Heart right ventricle (tissue), 16 donors: ENCODE results near the gene CCDC80. TPM values are rescaled to one million over a fixed set of nuclear protein-coding genes. Genes with fewer than 3 reads are reported as not detected.

Experiments used
- ATAC-seq, 8 donors: fragments of 200-7000 bp; cut with Tn5 transposase; one replicate each; pipeline ENCODE4 v1.9.1; 2020; ENCODE audit warnings: mild to moderate bottlenecking in 8 of 8, moderate library complexity in 8 of 8, moderate number of reproducible peaks in 1 of 8
- DNase-seq, 2 donors: peaks; one replicate each; pipeline ENCODE4 v3.0.0-alpha.2; 2020
- H3K27ac ChIP-seq, 10 donors: fragments of 200-600 bp; sonication (generic) in 2 of 10; one replicate each; pipeline versions ENCODE4 v1.5.0 to v1.8.0; 2020 to 2022; ENCODE audit warnings: mild to moderate bottlenecking in 3 of 10
- H3K27me3 ChIP-seq, 7 donors: fragments of 200-600 bp; one replicate each; pipeline ENCODE4 v1.8.0; 2021 to 2022; ENCODE audit warnings: mild to moderate bottlenecking in 2 of 7
- H3K36me3 ChIP-seq, 9 donors: fragments of 200-600 bp; sonication (generic) in 1 of 9; one replicate each; pipeline versions ENCODE4 v1.5.0 to v1.8.0; 2020 to 2022; ENCODE audit warnings: mild to moderate bottlenecking in 2 of 9
- H3K4me1 ChIP-seq, 9 donors: fragments of 200-600 bp; sonication (generic) in 1 of 9; one replicate each; pipeline versions ENCODE4 v1.5.0 to v1.8.0; 2020 to 2022; ENCODE audit warnings: mild to moderate bottlenecking in 4 of 9
- H3K4me3 ChIP-seq, 10 donors: fragments of 200-600 bp; sonication (generic) in 2 of 10; one replicate each; pipeline versions ENCODE4 v1.5.0 to v1.8.0; 2020 to 2022; ENCODE audit warnings: mild to moderate bottlenecking in 7 of 10, moderate library complexity in 2 of 10
- H3K9me3 ChIP-seq, 11 donors: fragments of 200-600 bp in 10 of 11; sonication (generic) in 2 of 11; one replicate each; pipeline versions ENCODE4 v1.5.0 to v1.8.0; 2013 to 2022; ENCODE audit warnings: mild to moderate bottlenecking in 2 of 11, control low read depth in 1 of 11, moderate library complexity in 1 of 11
- CTCF ChIP-seq, 9 donors: fragments of 200-600 bp; sonication (generic) in 2 of 9; IDR thresholded peaks; one replicate each; pipeline versions ENCODE4 v1.5.0 to v1.8.0; 2021 to 2022; ENCODE audit warnings: antibody characterized with exemption in 9 of 9, mild to moderate bottlenecking in 5 of 9, moderate library complexity in 1 of 9
- WGBS, 2 donors: extraction: QIAGEN DNeasy Blood & Tissue Kit; methylation state at CpG; one replicate each; pipeline ENCODE4 v1.1.7; 2013; ENCODE audit warnings: inconsistent platforms in 1 of 2; 5-methylcytosine and 5-hydroxymethylcytosine counted together
- intact Hi-C, 10 donors: fragments of 100-400 bp; cut with DNase I; formaldehyde crosslinking; loops; one replicate each; pipeline versions ENCODE4 v1.11.1 to v1.14.2; 2022
- polyA plus RNA-seq, 2 donors: library from polyadenylated mRNA; stranded (reverse); fragments of 200-250 nt; gene quantifications; one replicate each; pipeline ENCODE4 v1.2.3, GENCODE V29; 2013
- total RNA-seq, 10 donors: library from RNA; stranded (reverse); fragmentation: NEBNext Ultra II Directional in 3 of 10; extraction: Animal tissue kit (Norgen Biotek cat#: 25700) in 3 of 10; gene quantifications; one replicate each; pipeline versions ENCODE4 v1.2.1 to v1.2.4, GENCODE V29; 2021 to 2023
- donor health status: Arrhythmogenic right ventricular cardiomyopathy.
- donor health status: ischemic (EF 13 %, LVEDD 7.1; RV severe dilation, severe dysfunction).
- donor health status: healthy with polysubstance abuse.
- donor health status: DM: no; HTN: yes; CAD: no.
- donor health status: DM: no; HTN: no; CAD: no.
- donor health status: ischemic (EF 25% LVEDD 6.9; RV normal size, moderate dysfunction).
- donor health status: ischemic (EF 25% LVEDD 5.7; RV mildly dilated, moderate dysfunction).
- donor health status: healthy.
- donor health status: DM: yes; HTN: yes; CAD: no.
- donor health status: Ischemic cardiomyopathy.
- donor health status: ischemic (EF 35%, LVEDD 5.7; RV mildly dilated, moderate dysfunction).
- donor health status: nonischemic (EF 11% LVEDD 7.7; RV severe dilation, severe dysfunction).
- donor health status: DM: yes; HTN: yes; CAD: no.
- donor health status: PGD.
- donor health status: ischemic (EF 29% LVEDD 5.4; RV normal size, mild dysfunction).
- donor health status: nonischemic (EF 23%, LVEDD 6.1; RV moderate dilation, normal function).

CCDC80 gene
- total and polyA plus RNA-seq, 12 donors, result 19.8 to 223 (median 87.1) TPM

GRCh38 chr3:112629425-112629824 is 11.5 kb downstream of the CCDC80 start:
- H3K36me3 ChIP-seq, result peaks cover 0 to 19% (median 0%) of the 10 kb centered on the region in 9 donors
- no peaks in the 10 kb centered on the region for H3K27me3 ChIP-seq
- peak overlapping the region in 4 of 10 donors; percentile 2 to 42 (median 13) for H3K27ac ChIP-seq
- H3K9me3 ChIP-seq, result no peaks in the 10 kb centered on the region
- WGBS, 2 donors, result 46 to 48% methylated on average over 7 of the region's 7 CpGs
- no peak overlapping the region for H3K4me3 ChIP-seq
- intact Hi-C loops, result no loop called here
- peak; percentile 31 to 50 for DNase-seq
- ATAC-seq, result peak; percentile 69 to 91 (median 80)
- TF ChIP-seq CTCF (IDR thresholded peaks at IDR 0.05), result no peak
- H3K4me1 ChIP-seq, result peaks cover 0 to 29% (median 12%) of the 10 kb centered on the region in 9 donors

- intact Hi-C loops, result no loop called here
- TF ChIP-seq CTCF (IDR thresholded peaks at IDR 0.05), result no peak
- Histone ChIP-seq H3K4me1 (peaks cover 0 to 24% (median 11%) of the 10 kb centered on the region in 9 donors), H3K27ac (peak overlapping the region in 4 of 10 donors; percentile 7 to 61 (median 36)), H3K27me3 (no peaks in the 10 kb centered on the region), H3K36me3 (peaks cover 0 to 30% (median 0%) of the 10 kb centered on the region in 9 donors), H3K9me3 (no peaks in the 10 kb centered on the region), H3K4me3 (no peak overlapping the region)
- 42 to 56% methylated on average over 1 of the region's 1 CpG for WGBS, 2 donors
- DNase-seq (no peak), ATAC-seq (peak in 2 of 8 donors; percentile 25 to 37)
Measured at GRCh38 chr3:112627919-112628466, 12.9 kb downstream of the CCDC80 start.

GRCh38 chr3:112627419-112627818 is 13.5 kb downstream of the CCDC80 start:
- ATAC-seq, result peak; percentile 34 to 71 (median 49)

GRCh38 chr3:112623717-112624116 is 17.2 kb downstream of the CCDC80 start:
- no peak for TF ChIP-seq CTCF (IDR thresholded peaks at IDR 0.05)
- no peak for DNase-seq

More at GRCh38 chr3:112627419-112627818, 13.5 kb downstream of the CCDC80 start:
- Histone ChIP-seq H3K9me3 (no peaks in the 10 kb centered on the region), H3K4me3 (no peak overlapping the region), H3K27ac (peak overlapping the region in 4 of 10 donors; percentile 7 to 61 (median 36)), H3K27me3 (no peaks in the 10 kb centered on the region), H3K4me1 (peaks cover 0 to 24% (median 10%) of the 10 kb centered on the region in 9 donors), H3K36me3 (peaks cover 0 to 30% (median 0%) of the 10 kb centered on the region in 9 donors)
- intact Hi-C loops, result no loop called here
- peak in 1 of 2 donors; percentile 50 for DNase-seq
- WGBS, 2 donors, result 64 to 73% methylated on average over 4 of the region's 4 CpGs
- no peak for TF ChIP-seq CTCF (IDR thresholded peaks at IDR 0.05)

More at GRCh38 chr3:112623717-112624116, 17.2 kb downstream of the CCDC80 start:
- Histone ChIP-seq H3K27me3 (no peaks in the 10 kb centered on the region), H3K9me3 (no peaks in the 10 kb centered on the region), H3K4me1 (peaks cover 0 to 23% (median 10%) of the 10 kb centered on the region in 9 donors), H3K27ac (no peak overlapping the region), H3K36me3 (peaks cover 0 to 22% (median 0%) of the 10 kb centered on the region in 9 donors), H3K4me3 (no peak overlapping the region)
- 80 to 85% methylated on average over 1 of the region's 1 CpG for WGBS, 2 donors
- no peak for ATAC-seq
- intact Hi-C loops, result no loop called here
